OCI-LY3 (cell line): ENCODE data around the gene PTGDR.

Experiments used
- H2AFZ ChIP-seq: fragments of 200-600, 300-600 bp; shearing (Covaris generic); 2 replicates; pipeline ENCODE4 v1.6.0; 2014; ENCODE audit warnings: antibody characterized with exemption, low read depth, low read length
- H3K27ac ChIP-seq: fragments of 200-600, 300-600 bp; sonication (generic); 2 replicates; pipeline ENCODE4 v1.5.1; 2014; ENCODE audit warnings: mild to moderate bottlenecking, low read length, moderate library complexity, mixed read lengths
- H3K27me3 ChIP-seq: fragments of 200-600, 300-600 bp; sonication (generic); 2 replicates; pipeline ENCODE4 v1.6.1; 2014; ENCODE audit warnings: low read depth, low read length, mixed read lengths
- H3K36me3 ChIP-seq: fragments of 200-600, 300-600 bp; sonication (generic); replicated peaks from 2 replicates; pipeline ENCODE3; 2014; ENCODE audit warnings: low read depth, low read length, mixed read lengths
- H3K4me1 ChIP-seq: fragments of 300-600, 200-600 bp; sonication (generic); 2 replicates; pipeline ENCODE4 v1.6.1; 2014; ENCODE audit warnings: low read length, mixed read lengths
- H3K4me2 ChIP-seq: fragments of 200-600, 300-600 bp; sonication (generic); 2 replicates; pipeline ENCODE4 v1.6.1; 2014; ENCODE audit warnings: low read length, mixed read lengths
- H3K4me3 ChIP-seq: fragments of 300-600, 200-600 bp; sonication (generic); 2 replicates; pipeline ENCODE4 v1.5.1; 2014; ENCODE audit warnings: antibody characterized with exemption, mild to moderate bottlenecking, low read length, moderate library complexity
- H3K79me2 ChIP-seq: fragments of 300-600, 200-600 bp; shearing (Covaris generic); 2 replicates; pipeline ENCODE4 v1.6.1; 2014; ENCODE audit warnings: mild to moderate bottlenecking, low read length, mixed read lengths
- H3K9ac ChIP-seq: fragments of 300-600, 200-600 bp; shearing (Covaris generic); 2 replicates; pipeline ENCODE4 v1.6.0; 2014; ENCODE audit warnings: mild to moderate bottlenecking, low read length, moderate library complexity
- H3K9me3 ChIP-seq: fragments of 200-600, 300-600 bp; shearing (Covaris generic); 2 replicates; pipeline ENCODE4 v1.6.1; 2014; ENCODE audit warnings: low read length, mixed read lengths; ENCODE audit not compliant: insufficient read depth
- H4K20me1 ChIP-seq: fragments of 200-600, 300-600 bp; sonication (generic); 2 replicates; pipeline ENCODE4 v1.6.1; 2016; ENCODE audit warnings: low read length, mixed read lengths; ENCODE audit not compliant: insufficient read depth
- EZH2phosphoT487 ChIP-seq: fragments of 200-600 bp; shearing (Covaris generic); IDR thresholded peaks from 2 replicates; pipeline ENCODE4 v1.6.1; 2018; ENCODE audit warnings: antibody characterized with exemption, mixed run types, low read depth
- TF ChIP-seq, protein P1 (sequence below): fragments of 200-600, 300-600 bp; sonication (generic); IDR thresholded peaks from 2 replicates; pipeline ENCODE4 v1.5.1; 2014; ENCODE audit warnings: antibody characterized with exemption, low read length, low read depth

Gene PTGDR

DNA sequence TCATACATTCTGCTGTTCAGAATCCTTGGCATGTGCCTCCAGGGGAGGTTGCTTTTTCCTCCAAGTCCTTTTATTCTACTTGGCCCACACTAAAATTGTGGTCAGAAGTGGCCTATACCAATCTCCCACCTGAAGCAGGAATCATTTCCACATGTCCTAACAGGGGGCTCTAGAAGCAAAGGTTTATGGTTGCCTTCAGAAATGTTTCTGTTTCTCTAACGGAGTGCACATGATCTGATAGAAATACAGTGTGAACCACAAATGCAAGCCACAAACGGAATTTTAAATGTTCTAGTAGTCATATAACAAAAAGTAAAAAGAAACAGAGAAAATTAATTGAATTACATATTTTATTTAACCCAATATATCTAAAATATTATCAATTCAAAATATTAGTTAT lies 50.6 kb downstream of the PTGDR start:
- no peak overlapping the region for H3K9ac ChIP-seq
- no peak overlapping the region for H2AFZ ChIP-seq
- H3K4me1 ChIP-seq: no peaks in the 10 kb centered on the region
- H3K79me2 ChIP-seq: no peaks in the 10 kb centered on the region
- H3K4me2 ChIP-seq: no peak overlapping the region
- H3K27ac ChIP-seq: no peak overlapping the region
- TF ChIP-seq, protein P1, sequence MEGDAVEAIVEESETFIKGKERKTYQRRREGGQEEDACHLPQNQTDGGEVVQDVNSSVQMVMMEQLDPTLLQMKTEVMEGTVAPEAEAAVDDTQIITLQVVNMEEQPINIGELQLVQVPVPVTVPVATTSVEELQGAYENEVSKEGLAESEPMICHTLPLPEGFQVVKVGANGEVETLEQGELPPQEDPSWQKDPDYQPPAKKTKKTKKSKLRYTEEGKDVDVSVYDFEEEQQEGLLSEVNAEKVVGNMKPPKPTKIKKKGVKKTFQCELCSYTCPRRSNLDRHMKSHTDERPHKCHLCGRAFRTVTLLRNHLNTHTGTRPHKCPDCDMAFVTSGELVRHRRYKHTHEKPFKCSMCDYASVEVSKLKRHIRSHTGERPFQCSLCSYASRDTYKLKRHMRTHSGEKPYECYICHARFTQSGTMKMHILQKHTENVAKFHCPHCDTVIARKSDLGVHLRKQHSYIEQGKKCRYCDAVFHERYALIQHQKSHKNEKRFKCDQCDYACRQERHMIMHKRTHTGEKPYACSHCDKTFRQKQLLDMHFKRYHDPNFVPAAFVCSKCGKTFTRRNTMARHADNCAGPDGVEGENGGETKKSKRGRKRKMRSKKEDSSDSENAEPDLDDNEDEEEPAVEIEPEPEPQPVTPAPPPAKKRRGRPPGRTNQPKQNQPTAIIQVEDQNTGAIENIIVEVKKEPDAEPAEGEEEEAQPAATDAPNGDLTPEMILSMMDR: no peak
- TF ChIP-seq EZH2phosphoT487: no peak
- H3K4me3 ChIP-seq: no peak overlapping the region
- 0 out of 2 replicates have a peak, but pooled peaks cover 4% of the 10 kb centered on the region for H4K20me1 ChIP-seq
- H3K27me3 ChIP-seq: peaks cover 77% of the 10 kb centered on the region
- peaks cover 14% of the 10 kb centered on the region; the same call in 1 of the 2 replicates for H3K9me3 ChIP-seq
- no peaks in the 10 kb centered on the region for H3K36me3 ChIP-seq

DNA sequence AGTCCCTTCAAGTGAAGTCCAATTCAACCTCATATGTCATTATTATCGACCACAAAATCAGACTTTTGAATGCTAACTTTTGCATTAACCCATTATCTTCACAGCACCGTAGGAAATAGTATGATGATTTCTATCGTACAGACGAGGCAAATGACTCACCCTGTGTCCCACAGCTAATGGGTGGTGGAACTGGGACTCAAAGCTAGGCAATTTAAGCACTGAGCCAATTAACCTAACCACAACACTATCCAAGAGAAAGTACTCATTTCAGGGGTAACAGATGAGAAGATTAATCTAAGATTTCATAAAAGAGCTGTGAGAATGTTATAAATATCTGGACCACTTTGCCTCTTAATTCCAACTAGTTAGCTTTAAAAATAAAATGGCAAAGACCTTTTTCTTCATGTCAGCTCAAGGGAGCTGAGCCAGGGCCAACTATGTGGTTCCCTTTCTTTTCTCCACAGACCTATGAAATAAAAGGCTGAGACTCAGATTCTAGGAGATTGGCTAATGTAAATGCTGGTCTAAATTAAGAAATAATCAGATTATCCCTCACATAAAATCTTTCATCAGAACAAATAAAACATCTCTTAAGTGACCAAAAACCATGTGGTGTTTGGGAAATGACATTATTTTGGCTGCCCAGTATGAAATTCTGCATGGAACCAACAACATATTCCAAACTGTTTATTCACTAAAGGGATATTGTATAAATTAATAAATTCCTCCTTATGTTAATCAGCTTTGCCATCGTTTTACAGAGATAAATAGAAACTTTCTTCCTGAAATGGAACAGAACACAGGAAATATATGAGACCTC lies 51.5 kb downstream of the PTGDR start:
- peaks cover 22% of the 10 kb centered on the region; the same call in 1 of the 2 replicates for H3K9me3 ChIP-seq
- TF ChIP-seq, protein P1: no peak
- TF ChIP-seq EZH2phosphoT487: no peak
- H3K4me1 ChIP-seq: no peaks in the 10 kb centered on the region
- H4K20me1 ChIP-seq: 0 out of 2 replicates have a peak, but pooled peaks cover 4% of the 10 kb centered on the region
- no peak overlapping the region for H3K27ac ChIP-seq
- peaks cover 3% of the 10 kb centered on the region for H3K36me3 ChIP-seq
- H2AFZ ChIP-seq: no peak overlapping the region
- no peak overlapping the region for H3K9ac ChIP-seq
- H3K79me2 ChIP-seq: no peaks in the 10 kb centered on the region
- H3K4me3 ChIP-seq: no peak overlapping the region
- H3K27me3 ChIP-seq: peaks cover 76% of the 10 kb centered on the region
- no peak overlapping the region for H3K4me2 ChIP-seq

DNA sequence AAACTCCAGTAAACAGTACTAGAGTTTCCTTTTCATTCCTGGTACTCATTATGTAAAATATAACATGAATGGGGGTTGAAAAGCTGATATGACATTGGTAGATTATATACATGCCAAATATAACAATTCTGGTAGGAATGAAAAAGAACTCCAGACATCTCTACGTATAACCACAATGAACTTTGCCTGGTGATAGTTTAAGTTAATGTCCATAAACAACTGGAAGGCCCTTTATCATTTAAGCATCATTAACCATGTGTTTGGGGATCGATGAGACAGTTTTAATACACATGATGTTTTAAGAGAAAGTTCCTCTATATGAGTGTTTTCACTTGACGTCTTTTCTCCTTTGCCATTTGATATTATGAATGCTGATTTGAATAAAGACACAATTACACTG lies 52.4 kb downstream of the PTGDR start:
- no peak overlapping the region for H3K27ac ChIP-seq
- H3K36me3 ChIP-seq: peaks cover 3% of the 10 kb centered on the region
- peaks cover 20% of the 10 kb centered on the region; the same call in 1 of the 2 replicates for H3K9me3 ChIP-seq
- no peak overlapping the region for H3K4me2 ChIP-seq
- H2AFZ ChIP-seq: no peak overlapping the region
- no peaks in the 10 kb centered on the region for H3K79me2 ChIP-seq
- H4K20me1 ChIP-seq: 0 out of 2 replicates have a peak, but pooled peaks cover 4% of the 10 kb centered on the region
- H3K4me1 ChIP-seq: peaks cover 6% of the 10 kb centered on the region
- H3K4me3 ChIP-seq: no peak overlapping the region
- no peak overlapping the region for H3K9ac ChIP-seq
- H3K27me3 ChIP-seq: peaks cover 78% of the 10 kb centered on the region
- TF ChIP-seq, protein P1: no peak
- TF ChIP-seq EZH2phosphoT487: no peak

DNA sequence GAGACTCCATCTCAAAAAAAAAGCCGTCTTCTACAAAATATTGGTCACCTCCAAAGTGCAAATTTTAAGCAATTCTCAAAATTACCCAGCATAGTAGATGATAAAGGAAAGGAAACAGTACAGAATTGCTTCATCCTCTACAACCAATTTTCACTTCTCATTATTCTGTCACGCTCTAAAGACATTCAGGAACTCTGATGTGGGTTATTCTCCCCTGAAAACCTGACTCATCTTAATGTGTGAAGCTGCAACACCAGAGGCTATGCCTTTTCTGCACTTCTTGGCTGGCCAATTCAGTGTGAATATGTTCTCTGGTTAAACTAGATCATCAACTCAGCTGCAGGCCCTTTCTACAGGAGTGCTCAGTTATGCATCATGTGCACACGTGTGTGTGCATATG lies 57.6 kb downstream of the PTGDR start:
- Histone ChIP-seq H3K9me3 (peaks cover 12% of the 10 kb centered on the region; the same call in 1 of the 2 replicates), H3K36me3 (peaks cover 3% of the 10 kb centered on the region), H3K4me1 (peaks cover 43% of the 10 kb centered on the region), H3K79me2 (no peaks in the 10 kb centered on the region), H3K27ac (peak overlapping the region; percentile 30; the same call in 1 of the 2 replicates), H3K27me3 (peaks cover 72% of the 10 kb centered on the region), H3K4me2 (peak overlapping the region; percentile 33), H2AFZ (no peak overlapping the region), H3K9ac (no peak overlapping the region), H4K20me1 (peaks cover 9% of the 10 kb centered on the region), H3K4me3 (0 out of 2 replicates have a peak overlapping the region, but pooled peaks have one; percentile 4)
- 0 out of 2 replicates have a peak, but pooled peaks have one; percentile 34 for TF ChIP-seq EZH2phosphoT487
- TF ChIP-seq, protein P1: no peak
